Astrocyte of the spinal cord (primary cell): ENCODE results near the gene RABGGTA.

Experiments
- DNase-seq: peaks from one replicate; pipeline ENCODE4 v3.0.0; 2011; ENCODE audit warnings: low read depth, low spot score
- H3K4me3 ChIP-seq: 2 replicates; pipeline ENCODE4 v1.5.1; 2011; ENCODE audit warnings: low read depth, mild to moderate bottlenecking, low read length, moderate library complexity
- CTCF ChIP-seq: IDR thresholded peaks from 2 replicates; pipeline ENCODE4 v1.5.1; 2012; ENCODE audit warnings: low read depth, mild to moderate bottlenecking, low read length, inconsistent platforms
- in situ Hi-C: cut with HindIII; loops from 2 replicates; pipeline ENCODE4 v1.10.0; 2017; ENCODE audit warnings: low sequenced_read_pairs

RABGGTA gene

GRCh38 chr14:24292118-24292807 lies 20.9 kb upstream of the RABGGTA start:
- in situ Hi-C loops = no loop called here
- no peak for TF ChIP-seq CTCF
- H3K4me3 ChIP-seq = no peak overlapping the region
- DNase-seq = no peak

GRCh38 chr14:24291446-24292117 lies 20.2 kb upstream of the RABGGTA start:
- TF ChIP-seq CTCF = no peak
- DNase-seq = no peak
- in situ Hi-C loops = no loop called here
- no peak overlapping the region for H3K4me3 ChIP-seq

- no peak overlapping the region for H3K4me3 ChIP-seq
- in situ Hi-C loops = no loop called here
- no peak for DNase-seq
- no peak for TF ChIP-seq CTCF
Observed at GRCh38 chr14:24290746-24291145, 19.3 kb upstream of the RABGGTA start.

GRCh38 chr14:24289649-24290280 lies 18.4 kb upstream of the RABGGTA start:
- H3K4me3 ChIP-seq = no peak overlapping the region
- DNase-seq = no peak
- no peak for TF ChIP-seq CTCF
- in situ Hi-C loops = no loop called here

GRCh38 chr14:24286996-24287395 lies 15.6 kb upstream of the RABGGTA start:
- H3K4me3 ChIP-seq = no peak overlapping the region
- no peak for TF ChIP-seq CTCF
- in situ Hi-C loops = no loop called here
- no peak for DNase-seq

GRCh38 chr14:24285351-24285750 lies 14.0 kb upstream of the RABGGTA start:
- DNase-seq = no peak
- in situ Hi-C loops = no loop called here
- H3K4me3 ChIP-seq = no peak overlapping the region
- TF ChIP-seq CTCF = no peak
